GM10847 (cell line): ENCODE data around the gene ZNF628.

Experiments used
- POLR2A ChIP-seq: IDR thresholded peaks from 2 replicates; pipeline ENCODE4 v1.6.1; 2011; ENCODE audit not compliant: insufficient read length; ENCODE audit errors: extremely low read depth

The ZNF628 gene

DNA sequence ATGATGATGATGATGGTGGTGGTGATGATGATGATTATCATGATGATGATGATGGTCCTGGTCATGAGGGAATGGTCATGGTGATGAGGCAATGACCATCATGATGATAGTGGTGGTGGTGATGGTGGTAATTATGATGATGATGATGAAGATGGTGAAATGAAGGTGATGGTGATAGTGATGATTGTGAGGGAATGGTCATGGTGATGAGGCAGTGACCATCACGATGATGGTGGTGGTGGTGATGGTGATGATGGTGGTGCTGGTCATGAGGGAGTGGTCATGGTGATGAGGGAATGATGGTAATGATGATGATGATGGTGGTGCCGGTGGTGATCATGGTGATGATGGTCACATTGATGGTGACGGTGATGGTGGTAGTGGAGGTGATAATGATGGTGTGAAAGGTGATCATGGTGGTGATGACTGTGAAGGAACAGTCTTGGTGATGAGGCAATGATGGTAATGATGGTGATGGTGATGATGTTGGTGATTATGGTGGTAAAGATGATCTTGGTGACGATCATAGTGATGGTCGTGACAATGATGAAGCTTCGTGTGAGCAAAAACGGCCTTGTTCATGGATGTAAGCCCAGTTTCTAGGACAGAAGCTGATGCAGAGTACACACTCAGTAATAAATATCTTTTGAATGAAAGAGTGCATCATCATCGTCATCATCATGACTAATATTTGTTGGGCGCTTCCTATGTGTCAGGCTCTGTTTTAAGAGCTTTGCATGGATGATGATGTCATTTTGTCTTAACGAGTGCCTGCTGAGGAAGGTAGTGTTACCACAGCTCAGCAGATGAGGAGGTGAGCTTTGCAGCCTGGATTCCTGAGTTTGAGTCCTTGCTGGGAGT lies 43.3 kb downstream of the ZNF628 start:
- no peak for TF ChIP-seq POLR2A

DNA sequence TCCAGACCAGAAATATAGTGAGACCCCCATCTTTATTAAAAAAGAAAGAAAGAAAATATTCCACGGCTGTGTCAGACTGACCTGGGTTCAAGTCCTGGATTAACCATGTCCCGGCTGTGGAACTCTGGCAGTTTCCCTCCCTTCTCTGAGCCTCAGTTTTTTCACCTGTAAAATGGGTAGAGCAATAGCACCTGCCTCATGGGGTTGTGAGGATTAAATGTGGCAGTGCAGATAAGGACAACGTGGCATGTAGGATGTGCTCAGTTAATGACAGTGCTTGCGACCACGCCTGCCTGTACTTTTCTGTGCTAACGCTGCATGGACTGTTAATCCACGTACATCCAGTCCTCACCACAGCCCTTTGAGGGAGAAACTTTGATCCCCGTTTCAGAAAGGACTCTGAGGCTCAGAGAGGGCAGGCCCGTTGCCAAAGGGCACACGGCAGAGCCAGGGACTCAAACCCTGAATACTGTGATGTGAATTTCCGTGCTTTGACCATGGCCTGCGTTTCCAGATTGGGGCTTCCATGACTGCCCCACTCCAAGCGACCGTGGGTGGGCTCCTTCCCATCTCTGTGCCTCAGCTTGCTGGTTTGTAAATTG lies 44.4 kb downstream of the ZNF628 start:
- no peak for TF ChIP-seq POLR2A

DNA sequence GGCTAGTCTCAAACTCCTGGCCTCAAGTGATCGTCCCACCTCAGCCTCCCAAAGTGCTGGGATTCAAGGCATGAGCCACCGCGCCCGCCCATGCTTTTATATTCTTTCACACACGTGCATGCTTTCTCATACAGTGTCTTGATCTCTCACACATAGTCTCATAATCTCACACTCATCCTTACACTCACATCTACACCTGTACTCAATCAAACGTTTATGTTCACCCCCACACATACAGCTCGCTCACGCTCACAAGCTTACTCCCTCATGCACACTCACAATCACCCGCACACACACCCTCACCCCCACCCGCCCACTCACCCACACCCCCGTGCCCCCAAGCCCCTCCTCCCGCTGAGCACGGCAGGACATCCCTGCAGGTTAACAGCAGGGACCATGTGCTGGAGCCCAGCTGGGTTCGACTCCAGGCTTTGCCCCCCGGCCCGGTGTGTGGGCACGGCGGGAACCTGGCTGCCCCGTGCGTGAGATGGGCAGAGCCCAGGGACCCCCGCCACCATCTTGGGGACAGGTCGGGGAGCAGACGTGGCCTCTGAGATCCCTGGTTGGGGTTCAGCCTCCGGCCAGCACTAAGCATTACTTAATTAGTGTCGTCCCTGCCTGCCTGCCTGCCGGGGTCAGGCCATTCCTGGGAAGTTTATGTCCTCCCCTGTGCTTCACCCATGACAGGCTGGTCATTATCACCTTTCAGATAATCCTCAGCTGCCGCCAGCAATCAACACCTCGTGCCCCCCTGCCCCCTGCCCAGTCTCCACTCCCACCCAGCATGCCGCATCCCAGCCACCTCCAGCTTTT lies 49.1 kb downstream of the ZNF628 start:
- TF ChIP-seq POLR2A = no peak

DNA sequence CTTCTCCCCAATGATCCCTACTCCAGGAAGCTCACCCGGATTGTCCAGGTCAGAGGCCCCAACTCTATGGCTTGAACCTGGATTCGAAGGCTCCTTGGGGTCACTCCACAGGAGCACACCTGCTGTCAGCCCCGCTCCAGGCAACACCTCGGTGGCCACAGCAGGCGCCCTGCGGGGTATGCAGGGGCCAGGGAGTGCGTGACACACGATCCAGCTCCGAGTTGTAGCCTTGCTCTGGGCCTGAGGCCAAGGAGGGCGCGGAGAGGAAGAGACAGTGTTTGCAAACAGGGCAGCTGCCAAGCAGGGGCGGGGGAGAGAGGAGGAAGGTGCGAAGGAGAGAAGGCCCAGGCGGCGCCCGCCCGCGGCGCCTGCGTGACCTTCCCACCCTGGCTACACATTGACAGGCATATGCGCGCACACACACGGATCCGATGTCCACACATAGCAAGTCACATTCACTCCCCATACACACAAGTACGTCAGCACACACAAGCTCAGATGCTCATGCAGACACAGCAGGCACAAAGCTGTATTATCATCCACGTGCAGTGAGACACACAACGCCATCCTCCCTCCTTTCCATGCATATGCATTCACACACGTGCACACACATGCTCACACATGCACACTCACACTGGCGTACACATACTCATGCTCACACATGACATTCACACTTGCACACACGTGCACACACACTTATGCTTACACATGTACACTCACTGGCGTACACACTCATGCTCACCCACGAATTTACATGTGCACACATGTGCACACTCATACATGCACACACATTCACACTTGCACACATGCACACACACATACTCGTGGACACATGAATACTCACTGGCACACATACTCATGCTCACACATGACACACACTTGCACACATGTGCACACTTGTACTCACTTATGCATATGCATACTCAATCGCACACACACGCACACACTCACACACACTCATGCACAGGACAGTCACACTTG lies 50.1 kb downstream of the ZNF628 start:
- no peak for TF ChIP-seq POLR2A

DNA sequence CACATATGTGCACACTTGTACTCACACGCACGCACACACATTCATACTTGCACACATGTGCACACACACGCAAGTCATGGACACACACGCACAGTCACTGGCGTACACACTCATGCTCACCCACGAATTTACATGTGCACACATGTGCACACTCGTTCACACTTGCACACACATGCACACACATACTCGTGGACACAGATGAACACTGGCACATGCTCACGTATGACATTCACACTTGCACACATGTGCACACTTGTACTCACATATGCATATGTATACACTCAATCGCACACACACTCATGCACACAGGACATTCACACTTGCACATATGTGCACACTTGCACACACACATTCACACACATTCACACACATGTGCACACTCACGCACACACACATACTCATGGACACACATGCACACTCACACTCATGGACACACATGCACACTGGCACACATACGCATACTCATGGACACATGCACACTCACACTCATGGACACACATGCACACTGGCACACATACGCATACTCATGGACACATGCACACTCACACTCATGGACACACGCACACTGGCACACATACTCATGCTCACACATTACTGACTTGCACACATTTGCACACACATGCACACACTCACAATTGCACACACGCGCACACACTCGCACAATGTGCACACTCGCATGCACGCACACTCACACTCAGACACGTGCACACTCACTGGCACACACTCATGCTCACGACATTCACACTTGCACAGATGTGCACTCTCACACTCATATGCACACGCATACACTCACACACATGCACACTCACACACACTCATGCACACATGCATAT lies 51.0 kb downstream of the ZNF628 start:
- TF ChIP-seq POLR2A = no peak

DNA sequence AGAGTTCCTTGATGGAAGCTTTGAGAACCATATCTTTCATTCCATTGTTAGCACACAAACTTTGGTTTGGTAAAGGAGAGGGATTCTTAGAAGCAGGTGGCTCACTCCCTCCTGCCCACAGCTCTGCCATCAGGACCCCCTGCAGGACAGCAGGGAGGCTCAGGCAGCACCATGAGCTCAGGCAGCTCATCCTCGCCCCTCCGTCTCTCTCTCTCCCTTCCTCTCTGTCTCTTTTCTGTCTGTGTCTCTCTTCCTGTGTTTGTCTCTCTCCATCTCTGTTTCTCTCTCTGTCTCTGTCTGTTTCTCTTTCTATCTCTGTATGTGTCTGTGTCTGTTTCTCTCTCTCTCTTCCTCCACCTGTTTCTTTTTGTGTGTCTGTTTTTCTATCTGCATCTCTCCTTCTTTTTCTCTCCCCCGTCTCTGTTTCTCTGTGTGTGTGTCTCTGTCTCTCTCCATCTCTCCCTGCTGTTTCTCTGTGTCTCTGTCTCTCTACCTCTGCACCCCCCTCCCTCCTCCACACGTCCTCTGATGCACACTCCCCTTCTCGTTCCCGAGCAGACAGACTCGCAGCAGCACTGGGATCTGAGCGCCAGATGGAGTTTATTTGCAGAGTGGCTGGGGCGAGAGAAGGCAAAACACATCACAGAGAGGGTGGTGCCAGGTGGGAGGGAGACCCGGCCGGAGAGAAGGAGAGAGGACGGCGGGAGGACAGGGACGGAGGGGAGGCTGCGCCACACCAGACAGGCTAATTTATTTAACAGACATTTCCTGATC lies 51.8 kb downstream of the ZNF628 start:
- TF ChIP-seq POLR2A = no peak

DNA sequence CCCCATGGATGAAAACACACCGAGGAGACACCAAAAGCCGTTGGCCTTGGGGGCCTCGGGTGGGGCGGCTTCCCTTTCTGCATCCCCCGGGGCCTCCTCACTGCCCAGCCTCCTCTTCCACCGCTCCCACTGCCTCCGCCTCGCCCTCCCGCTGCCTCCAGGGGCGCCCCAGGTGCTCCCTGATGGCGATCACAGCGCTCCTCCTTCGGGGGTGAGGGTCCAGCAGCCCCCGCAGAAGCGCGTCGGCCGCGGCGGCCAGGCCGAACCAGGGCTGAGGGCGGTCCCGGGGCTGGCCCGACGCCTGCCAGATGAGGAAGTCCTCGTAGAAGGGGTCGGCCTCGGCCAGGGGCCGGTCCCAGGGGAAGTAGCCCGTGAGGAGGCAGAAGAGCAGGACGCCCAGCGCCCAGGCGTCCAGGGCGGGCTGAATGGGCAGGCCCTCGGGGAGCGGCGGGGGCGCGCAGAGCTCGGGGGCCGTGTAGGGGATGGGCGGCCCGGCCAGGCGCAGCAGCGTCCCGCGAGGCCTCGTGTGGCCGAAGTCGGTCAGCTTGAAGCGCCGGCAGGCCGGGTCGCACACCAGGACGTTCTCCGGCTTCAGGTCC lies 53.3 kb downstream of the ZNF628 start:
- TF ChIP-seq POLR2A = no peak

DNA sequence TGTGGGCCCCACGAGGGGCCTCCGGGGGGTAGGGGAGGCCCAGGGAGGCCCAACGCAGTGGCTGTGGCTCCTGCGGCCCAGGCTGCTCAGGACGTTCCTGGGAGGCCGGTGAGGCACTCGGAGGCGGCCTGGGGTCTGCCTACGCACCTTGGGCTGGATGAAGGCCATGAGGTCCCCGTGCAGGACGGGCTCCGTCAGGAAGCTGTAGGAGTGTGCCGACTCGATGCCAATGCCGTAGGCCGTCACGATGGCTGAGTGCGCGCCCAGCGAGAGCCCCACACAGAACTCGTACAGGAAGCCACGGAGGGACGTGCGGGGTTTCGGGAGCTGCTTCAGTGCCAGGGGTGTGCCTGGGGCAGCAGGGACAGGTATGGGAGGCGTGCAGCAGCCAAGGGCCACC lies 54.6 kb downstream of the ZNF628 start:
- no peak for TF ChIP-seq POLR2A
